OCI-LY7 (cell line): Measurements from ENCODE around the gene MARK3. TPM values are rescaled to one million over a fixed set of nuclear protein-coding genes. Genes with fewer than 3 reads are reported as not detected.

Experiments used
- BruUV-seq: library from RNA; stranded (reverse); fragments of 400-500 nt; replicated peaks from 2 replicates; lab custom pipeline; 2021; lab: Mats Ljungman, UMichigan
- CTCF ChIA-PET: fragments of 300-600 bp; sonication (Branson Sonifier 250); formaldehyde crosslinking; loops from one replicate; lab custom pipeline; 2022; ENCODE audit warnings: antibody characterized with exemption; ENCODE audit not compliant: unreplicated experiment; lab: Charles Lee
- POLR2A ChIA-PET: fragments of 300-600 bp; sonication (Branson Sonifier 250); formaldehyde crosslinking; loops from one replicate; lab custom pipeline; 2022; ENCODE audit warnings: antibody characterized with exemption; lab: Charles Lee
- DNase-seq: peaks from one replicate; pipeline ENCODE4 v3.0.0-alpha.2; 2015; ENCODE audit warnings: low spot score
- H2AFZ ChIP-seq: fragments of 200-600 bp; sonication (generic), shearing (Covaris generic); 2 replicates; pipeline ENCODE4 v1.6.1; 2014; ENCODE audit warnings: mild to moderate bottlenecking, antibody characterized with exemption, low read length, moderate library complexity
- H3K27ac ChIP-seq: fragments of 200-600 bp; sonication (generic); 2 replicates; pipeline ENCODE4 v1.5.1; 2014; ENCODE audit warnings: mixed run types, low read depth, mild to moderate bottlenecking, moderate library complexity, low read length, inconsistent platforms; ENCODE audit not compliant: poor library complexity, severe bottlenecking
- H3K36me3 ChIP-seq: fragments of 200-600 bp; sonication (generic); 2 replicates; pipeline ENCODE4 v1.6.1; 2014; ENCODE audit warnings: mild to moderate bottlenecking, antibody characterized with exemption, low read length, moderate library complexity, mixed read lengths; ENCODE audit not compliant: insufficient read depth
- H3K4me1 ChIP-seq: fragments of 200-600 bp; sonication (generic); 2 replicates; pipeline ENCODE4 v1.5.1; 2014; ENCODE audit warnings: mild to moderate bottlenecking, low read length; ENCODE audit not compliant: insufficient read depth, poor library complexity, severe bottlenecking
- H3K4me2 ChIP-seq: fragments of 200-600 bp; sonication (generic); 2 replicates; pipeline ENCODE4 v1.6.1; 2014; ENCODE audit warnings: mild to moderate bottlenecking, low read length
- H3K4me3 ChIP-seq: fragments of 200-600 bp; sonication (generic); 2 replicates; pipeline ENCODE4 v1.5.1; 2014; ENCODE audit warnings: mild to moderate bottlenecking, low read depth, low read length; ENCODE audit not compliant: poor library complexity, severe bottlenecking
- H3K79me2 ChIP-seq: fragments of 200-600 bp; sonication (generic); 2 replicates; pipeline ENCODE4 v1.6.1; 2016; ENCODE audit warnings: low read depth, mild to moderate bottlenecking, low read length, moderate library complexity, mixed read lengths; ENCODE audit not compliant: insufficient read depth
- H3K9me2 ChIP-seq: fragments of 200-600 bp; sonication (generic); 2 replicates; pipeline ENCODE4 v1.6.1; 2016; ENCODE audit warnings: mild to moderate bottlenecking, low read length, mixed read lengths; ENCODE audit not compliant: insufficient read depth
- H3K9me3 ChIP-seq: fragments of 200-600 bp; sonication (generic); 2 replicates; pipeline ENCODE4 v1.6.1; 2014; ENCODE audit warnings: mild to moderate bottlenecking, mixed run types, low read length, mixed read lengths
- H4K20me1 ChIP-seq: fragments of 200-600 bp; sonication (generic); 2 replicates; pipeline ENCODE4 v1.6.1; 2014; ENCODE audit warnings: mild to moderate bottlenecking, antibody characterized with exemption, low read length, moderate library complexity, mixed read lengths; ENCODE audit not compliant: insufficient read depth
- CTCF ChIP-seq: fragments of 200-600 bp; sonication (generic); conservative IDR thresholded peaks from 2 replicates; pipeline ENCODE4 v1.5.1; 2014; ENCODE audit warnings: mild to moderate bottlenecking, antibody characterized with exemption, low read length, moderate library complexity, mixed read lengths
- EZH2phosphoT487 ChIP-seq: fragments of 200-600 bp; sonication (generic); IDR thresholded peaks from 2 replicates; pipeline ENCODE4 v1.6.1; 2018; ENCODE audit warnings: low read depth, borderline replicate concordance, mild to moderate bottlenecking, mixed run types, antibody characterized with exemption, low read length, moderate library complexity, mixed read lengths
- intact Hi-C: fragments of 100-400 bp; cut with micrococcal nuclease; formaldehyde crosslinking; loops from one replicate; pipeline ENCODE4 v1.10.0; 2022; ENCODE audit not compliant: unreplicated experiment
- total RNA-seq, 2 experiments: library from RNA; depleted of rRNA in 1 of 2; stranded (reverse); fragments of >200 nt in 1 of 2; shearing (Covaris generic) in 1 of 2; gene quantifications; 2 replicates each; pipeline ENCODE4 v1.2.3, GENCODE V29; 2014 to 2022

MARK3 gene
- total RNA-seq, 2 experiments from 2014 or later: 70.8 to 83.6 TPM

- no peak for TF ChIP-seq CTCF
- TF ChIP-seq EZH2phosphoT487: no peak
- Histone ChIP-seq H3K4me1 (peaks cover 17% of the 10 kb centered on the region), H3K27ac (no peak overlapping the region), H3K4me3 (no peak overlapping the region), H3K9me2 (no peaks in the 10 kb centered on the region), H3K9me3 (no peaks in the 10 kb centered on the region), H2AFZ (no peak overlapping the region), H3K4me2 (no peak overlapping the region), H3K79me2 (no peaks in the 10 kb centered on the region), H4K20me1 (no peaks in the 10 kb centered on the region; the same call in 1 of the 2 replicates), H3K36me3 (peaks cover 4% of the 10 kb centered on the region; the same call in 1 of the 2 replicates)
- intact Hi-C loops: loop anchor here (5.0 kb wide), 1 partner anchor 46 kb away; the partner anchor contains the start of genes BAG5 and COA8
- BruUV-seq: no TSS peak
- ChIA-PET CTCF (no interaction called here), POLR2A (no interaction called here)
- no peak for DNase-seq
Measured at GRCh38 chr14:103516426-103517173, 131.4 kb downstream of the MARK3 start.

GRCh38 chr14:103517174-103517566 is 132.0 kb downstream of the MARK3 start:
- no TSS peak for BruUV-seq
- H3K79me2 ChIP-seq: no peaks in the 10 kb centered on the region
- no peak for DNase-seq
- H3K9me3 ChIP-seq: no peaks in the 10 kb centered on the region
- TF ChIP-seq EZH2phosphoT487: no peak
- no peak for TF ChIP-seq CTCF
- POLR2A ChIA-PET: no interaction called here
- CTCF ChIA-PET: no interaction called here
- H3K27ac ChIP-seq: no peak overlapping the region
- no peak overlapping the region for H3K4me2 ChIP-seq
- no peak overlapping the region for H3K4me3 ChIP-seq
- no peak overlapping the region for H2AFZ ChIP-seq
- no peaks in the 10 kb centered on the region for H3K9me2 ChIP-seq
- H3K36me3 ChIP-seq: peaks cover 4% of the 10 kb centered on the region; the same call in 1 of the 2 replicates
- peaks cover 17% of the 10 kb centered on the region for H3K4me1 ChIP-seq
- no peaks in the 10 kb centered on the region; the same call in 1 of the 2 replicates for H4K20me1 ChIP-seq
- intact Hi-C loops: loop anchor here (5.0 kb wide), 1 partner anchor 45 kb away; the partner anchor contains the start of genes BAG5 and COA8
